IPS DF 4.7 (cell line): ENCODE results near the gene PPA1.
A peak's percentile ranks its signal among the peaks of the same experiment; 100 is the strongest.
"Not testable (repeated sequence)": the region's sequence is repeated elsewhere in the genome, so short reads cannot be mapped to it uniquely, and the experiment has no call there.

Experiments used
- DNase-seq: peaks from one replicate; pipeline ENCODE4 v3.0.0-alpha.2; 2013; ENCODE audit warnings: low spot score; ENCODE audit errors: extremely low read depth

Gene PPA1

GRCh38 chr10:70233109-70233938 is at the start of gene PPA1:
TSS of gene PPA1 (minus strand) at chr10:70233429. CDS start at chr10:70233327, 102 bp downstream.
- peak; percentile 68 for DNase-seq

GRCh38 chr10:70281609-70282008 is 48.4 kb upstream of the PPA1 start:
- DNase-seq: no peak

GRCh38 chr10:70280099-70280498 is 46.9 kb upstream of the PPA1 start:
- no peak for DNase-seq

- no peak for DNase-seq
Measured at GRCh38 chr10:70277396-70278030, 44.3 kb upstream of the PPA1 start.

- no peak for DNase-seq
Measured at GRCh38 chr10:70274643-70275042, 41.4 kb upstream of the PPA1 start.

GRCh38 chr10:70272925-70273316 is 39.7 kb upstream of the PPA1 start:
- DNase-seq: no peak

- DNase-seq: no peak
Measured at GRCh38 chr10:70271996-70272924, 39.0 kb upstream of the PPA1 start.

- DNase-seq: no peak
Measured at GRCh38 chr10:70270952-70271351, 37.7 kb upstream of the PPA1 start.

GRCh38 chr10:70269741-70270140 is 36.5 kb upstream of the PPA1 start:
- DNase-seq: no peak

GRCh38 chr10:70268376-70268775 is 35.1 kb upstream of the PPA1 start:
- no peak for DNase-seq

GRCh38 chr10:70267161-70267933 is 34.1 kb upstream of the PPA1 start:
- no peak for DNase-seq

GRCh38 chr10:70266701-70267100 is 33.5 kb upstream of the PPA1 start:
- DNase-seq: no peak

- DNase-seq: no peak
Measured at GRCh38 chr10:70266056-70266455, 32.8 kb upstream of the PPA1 start.

- peak; percentile 79 for DNase-seq
Measured at GRCh38 chr10:70265032-70265689, 31.9 kb upstream of the PPA1 start.

GRCh38 chr10:70260734-70261133 is 27.5 kb upstream of the PPA1 start:
- no peak for DNase-seq

GRCh38 chr10:70260259-70260658 is 27.0 kb upstream of the PPA1 start:
- no peak for DNase-seq

- no peak for DNase-seq
Measured at GRCh38 chr10:70258216-70258615, 25.0 kb upstream of the PPA1 start.

GRCh38 chr10:70257816-70258215 is 24.6 kb upstream of the PPA1 start:
- DNase-seq: not testable (repeated sequence)

GRCh38 chr10:70256463-70256862 is 23.2 kb upstream of the PPA1 start:
- no peak for DNase-seq
